Stimulated activated CD8-positive, alpha-beta memory T cell treated with anti-CD3 and anti-CD28 coated beads, Interleukin-2, amount 100 ng/mL, for 48 hours (primary cell): ENCODE data around the gene SOX6.
"Not testable (repeated sequence)": the region's sequence is repeated elsewhere in the genome, so short reads cannot be mapped to it uniquely, and the experiment has no call there.

Source experiments
- DNase-seq, 2 donors: peaks; one replicate each; pipeline ENCODE4 v3.0.0-alpha.2; 2020; ENCODE audit warnings: low read depth in 2 of 2

The SOX6 gene

GRCh38 chr11:16096336-16096735 is 260.0 kb downstream of the SOX6 start:
- no peak for DNase-seq

- DNase-seq: no peak
Measured at GRCh38 chr11:16095756-16096155, 260.6 kb downstream of the SOX6 start.

- DNase-seq: no peak
Measured at GRCh38 chr11:16093889-16094653, 262.3 kb downstream of the SOX6 start.

- DNase-seq: no peak
Measured at GRCh38 chr11:16091862-16092261, 264.5 kb downstream of the SOX6 start.

GRCh38 chr11:16089481-16089880 is 266.9 kb downstream of the SOX6 start:
- no peak for DNase-seq

- DNase-seq: no peak
Measured at GRCh38 chr11:16088774-16089173, 267.6 kb downstream of the SOX6 start.

GRCh38 chr11:16087886-16088285 is 268.5 kb downstream of the SOX6 start:
- no peak for DNase-seq

GRCh38 chr11:16086229-16086819 is 270.0 kb downstream of the SOX6 start:
- no peak for DNase-seq

- DNase-seq: no peak
Measured at GRCh38 chr11:16082095-16083055, 274.0 kb downstream of the SOX6 start.

GRCh38 chr11:16081382-16082094 is 274.8 kb downstream of the SOX6 start:
- DNase-seq: no peak

- no peak for DNase-seq
Measured at GRCh38 chr11:16080688-16081381, 275.5 kb downstream of the SOX6 start.

GRCh38 chr11:16078936-16079335 is 277.4 kb downstream of the SOX6 start:
- DNase-seq: no peak

GRCh38 chr11:16070573-16070972 is 285.8 kb downstream of the SOX6 start:
- DNase-seq: no peak

GRCh38 chr11:16067268-16067667 is 289.1 kb downstream of the SOX6 start:
- not testable (repeated sequence) for DNase-seq

- DNase-seq: no peak
Measured at GRCh38 chr11:16059332-16059731, 297.0 kb downstream of the SOX6 start.

- DNase-seq: no peak
Measured at GRCh38 chr11:16058671-16059070, 297.7 kb downstream of the SOX6 start.

- no peak for DNase-seq
Measured at GRCh38 chr11:16052750-16053149, 303.6 kb downstream of the SOX6 start.

GRCh38 chr11:16049611-16050010 is 306.7 kb downstream of the SOX6 start:
- DNase-seq: no peak

GRCh38 chr11:16047073-16047472 is 309.3 kb downstream of the SOX6 start:
- no peak for DNase-seq

- DNase-seq: no peak
Measured at GRCh38 chr11:16043617-16044016, 312.7 kb downstream of the SOX6 start.

GRCh38 chr11:16041207-16041606 is 315.1 kb downstream of the SOX6 start:
- DNase-seq: no peak
